ENCODE measurements around the gene ROBO2.

DNA sequence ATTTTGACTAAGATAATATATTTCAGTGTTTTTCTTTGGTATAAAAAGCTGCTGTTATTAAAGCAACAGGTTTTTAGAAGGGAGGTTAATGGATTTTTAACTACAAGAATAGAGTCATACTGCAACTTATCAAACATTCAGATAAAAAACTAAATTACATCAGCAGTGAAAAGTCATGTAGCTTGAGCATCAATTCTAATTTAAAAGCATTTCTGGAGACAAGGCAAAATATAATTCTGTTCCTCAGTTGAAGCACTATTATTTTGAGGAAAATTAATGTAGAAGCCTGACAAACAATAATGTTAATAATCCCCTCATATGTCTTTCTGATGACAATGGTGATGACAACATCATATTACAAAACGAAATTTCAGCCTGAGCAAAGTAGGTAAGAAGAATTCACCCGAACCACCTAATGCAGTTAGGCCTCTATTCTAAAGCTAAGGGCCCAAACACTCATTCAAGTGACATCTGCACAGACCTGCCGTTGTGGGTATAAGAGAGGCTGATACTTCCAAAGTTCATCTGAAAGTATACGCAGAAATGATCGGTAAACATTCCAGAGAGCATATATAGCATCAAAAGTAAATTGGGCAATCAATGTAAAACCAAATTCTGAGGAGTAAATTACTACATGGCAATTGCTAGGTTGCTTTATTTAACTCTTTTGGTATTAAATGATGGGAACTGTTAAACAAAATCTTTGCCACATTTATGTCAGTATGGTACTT lies 12.8 kb upstream of the ROBO2 start:
- TF ChIP-seq RAD21 (IDR thresholded peaks at IDR 0.05; ENCODE audit: low read length) (no peak), MXI1 (IDR thresholded peaks at IDR 0.05; ENCODE audit: low read depth, low read length) (no peak), CTCF (IDR thresholded peaks at IDR 0.05) (no peak), POLR2AphosphoS5 (IDR thresholded peaks at IDR 0.05; ENCODE audit: low read depth, low read length) (no peak), CHD2 (IDR thresholded peaks at IDR 0.05; ENCODE audit: low read length, partially characterized antibody) (no peak), SIN3A (IDR thresholded peaks at IDR 0.05; ENCODE audit: borderline replicate concordance, low read depth, low read length) (no peak), EP300 (IDR thresholded peaks at IDR 0.05; ENCODE audit: borderline replicate concordance in 1 of 2, low read depth in 1 of 2, low read length in 1 of 2) (no peak)

Measured in SK-N-SH (cell line).